WTC11 (cell line): ENCODE data around the gene CAMTA1. TPM values are rescaled to one million over a fixed set of nuclear protein-coding genes. Genes with fewer than 3 reads are reported as not detected.

Experiments
- ATAC-seq: fragments of 200-7000 bp; cut with Tn5 transposase; 2 replicates; pipeline ENCODE4 v1.10.0; 2021; ENCODE audit warnings: mild to moderate bottlenecking, moderate library complexity
- CTCF ChIA-PET: fragments of 300-600 bp; sonication (Branson Sonifier 250); formaldehyde crosslinking; loops from one replicate; lab custom pipeline; 2021; ENCODE audit warnings: antibody characterized with exemption; lab: Charles Lee
- POLR2A ChIA-PET: fragments of 350-600 bp; sonication (Branson Sonifier 250); formaldehyde crosslinking; loops from one replicate; lab custom pipeline; 2021; ENCODE audit warnings: antibody characterized with exemption; lab: Charles Lee
- DNase-seq: peaks from one replicate; pipeline ENCODE4 v3.0.0; 2021; ENCODE audit warnings: low spot score
- H3K27ac Mint-ChIP-seq: 2 replicates; pipeline ENCODE4 v1.8.0; 2021; ENCODE audit warnings: mixed read lengths
- H3K27me3 Mint-ChIP-seq: 2 replicates; pipeline ENCODE4 v1.8.0; 2021; ENCODE audit warnings: low read depth, mild to moderate bottlenecking, moderate library complexity, mixed read lengths
- H3K36me3 Mint-ChIP-seq: 2 replicates; pipeline ENCODE4 v1.8.0; 2021; ENCODE audit warnings: mixed read lengths
- H3K4me1 Mint-ChIP-seq: 2 replicates; pipeline ENCODE4 v1.8.0; 2022; ENCODE audit warnings: mixed read lengths
- H3K4me3 Mint-ChIP-seq: 2 replicates; pipeline ENCODE4 v1.8.0; 2021; ENCODE audit warnings: mild to moderate bottlenecking, moderate library complexity, mixed read lengths
- H3K9me3 Mint-ChIP-seq: 2 replicates; pipeline ENCODE4 v1.8.0; 2021; ENCODE audit warnings: mixed read lengths
- ATF1 ChIP-seq: sonication (generic); formaldehyde crosslinking; IDR thresholded peaks from 2 replicates; pipeline ENCODE4 v1.8.1; 2023; ENCODE audit warnings: mild to moderate bottlenecking, moderate library complexity, missing genetic modification reagents
- CBFB ChIP-seq: sonication (generic); formaldehyde crosslinking; IDR thresholded peaks from 2 replicates; pipeline ENCODE4 v1.8.1; 2022; ENCODE audit warnings: mild to moderate bottlenecking, low read depth, missing genetic modification reagents
- CREM ChIP-seq: sonication (generic); formaldehyde crosslinking; IDR thresholded peaks from 2 replicates; pipeline ENCODE4 v1.8.1; 2022; ENCODE audit warnings: mild to moderate bottlenecking, missing genetic modification reagents, moderate library complexity
- GABPB1 ChIP-seq: sonication (generic); formaldehyde crosslinking; IDR thresholded peaks from 2 replicates; pipeline ENCODE4 v1.8.1; 2023; ENCODE audit warnings: mild to moderate bottlenecking, missing genetic modification reagents
- GTF2I ChIP-seq: fragments of 250-450 bp; sonication (Bioruptor Pico); conservative IDR thresholded peaks from 2 replicates; pipeline ENCODE4 v1.4.0; 2021; ENCODE audit warnings: mild to moderate bottlenecking
- JUN ChIP-seq: sonication (generic); formaldehyde crosslinking; IDR thresholded peaks from 2 replicates; pipeline ENCODE4 v1.8.0; 2023; ENCODE audit warnings: mild to moderate bottlenecking, missing genetic modification reagents
- PRRX2 ChIP-seq: fragments of 250-450 bp; sonication (Bioruptor Pico); IDR thresholded peaks from 2 replicates; pipeline ENCODE4 v1.8.0; 2021; ENCODE audit warnings: mild to moderate bottlenecking
- RELA ChIP-seq: sonication (generic); formaldehyde crosslinking; IDR thresholded peaks from 2 replicates; pipeline ENCODE4 v1.8.1; 2022; ENCODE audit warnings: missing genetic modification reagents, mild to moderate bottlenecking, borderline replicate concordance
- RORB ChIP-seq: fragments of 250-450 bp; sonication (Bioruptor Pico); IDR thresholded peaks from 2 replicates; pipeline ENCODE4 v1.9.0; 2021; ENCODE audit warnings: mild to moderate bottlenecking
- SOX15 ChIP-seq: fragments of 250-450 bp; sonication (Bioruptor Pico); IDR thresholded peaks from 2 replicates; pipeline ENCODE4 v1.9.0; 2021; ENCODE audit warnings: mild to moderate bottlenecking
- TP53 ChIP-seq: sonication (generic); formaldehyde crosslinking; IDR thresholded peaks from 2 replicates; pipeline ENCODE4 v1.8.1; 2023; ENCODE audit warnings: mild to moderate bottlenecking, missing genetic modification reagents
- ZNF219 ChIP-seq: sonication (generic); formaldehyde crosslinking; IDR thresholded peaks from 2 replicates; pipeline ENCODE4 v1.8.0; 2023; ENCODE audit warnings: missing genetic modification reagents, mild to moderate bottlenecking, borderline replicate concordance
- ZNF317 ChIP-seq: sonication (generic); formaldehyde crosslinking; IDR thresholded peaks from 2 replicates; pipeline ENCODE4 v1.8.1; 2023; ENCODE audit warnings: low read depth, mild to moderate bottlenecking, moderate library complexity, missing genetic modification reagents, borderline replicate concordance
- ZNF423 ChIP-seq: fragments of 250-450 bp; sonication (Bioruptor Pico); IDR thresholded peaks from 2 replicates; pipeline ENCODE4 v2.1.2; 2022; ENCODE audit warnings: mild to moderate bottlenecking, moderate library complexity
- ZNF671 ChIP-seq: fragments of 250-450 bp; sonication (Bioruptor Pico); IDR thresholded peaks from 2 replicates; pipeline ENCODE4 v1.8.0; 2021; ENCODE audit warnings: mild to moderate bottlenecking
- total RNA-seq: library from RNA; stranded (reverse); gene quantifications from 3 replicates; pipeline ENCODE4 v1.2.3, GENCODE V29; 2021
- TF ChIP-seq, protein P1 (sequence below): sonication (generic); formaldehyde crosslinking; IDR thresholded peaks from 2 replicates; pipeline ENCODE4 v1.8.0; 2023; ENCODE audit warnings: missing genetic modification reagents, mild to moderate bottlenecking, borderline replicate concordance
- TF ChIP-seq, protein P2 (sequence below): fragments of 250-450 bp; sonication (Bioruptor Pico); IDR thresholded peaks from 2 replicates; pipeline ENCODE4 v1.9.0; 2021; ENCODE audit warnings: mild to moderate bottlenecking, borderline replicate concordance
- TF ChIP-seq, protein P3 (sequence below): sonication (generic); formaldehyde crosslinking; IDR thresholded peaks from 2 replicates; pipeline ENCODE4 v1.8.0; 2022; ENCODE audit warnings: mild to moderate bottlenecking, missing genetic modification reagents
- TF ChIP-seq, protein P4 (sequence below): sonication (generic); formaldehyde crosslinking; IDR thresholded peaks from 2 replicates; pipeline ENCODE4 v1.8.1; 2023; ENCODE audit warnings: mild to moderate bottlenecking, missing genetic modification reagents, moderate library complexity
- TF ChIP-seq, protein P5 (sequence below): sonication (generic); formaldehyde crosslinking; IDR thresholded peaks from 2 replicates; pipeline ENCODE4 v1.8.0; 2022; ENCODE audit warnings: mild to moderate bottlenecking, missing genetic modification reagents
- TF ChIP-seq, protein P6 (sequence below): sonication (generic); formaldehyde crosslinking; conservative IDR thresholded peaks from 2 replicates; pipeline ENCODE4 v1.8.1; 2022; ENCODE audit warnings: mild to moderate bottlenecking, missing genetic modification reagents
- TF ChIP-seq, protein P7 (sequence below): fragments of 250-450 bp; sonication (Bioruptor Pico); IDR thresholded peaks from 2 replicates; pipeline ENCODE4 v1.9.0; 2021; ENCODE audit warnings: mild to moderate bottlenecking

The CAMTA1 gene
- total RNA-seq, 1 experiment from 2014 or later = 86.4 TPM

DNA sequence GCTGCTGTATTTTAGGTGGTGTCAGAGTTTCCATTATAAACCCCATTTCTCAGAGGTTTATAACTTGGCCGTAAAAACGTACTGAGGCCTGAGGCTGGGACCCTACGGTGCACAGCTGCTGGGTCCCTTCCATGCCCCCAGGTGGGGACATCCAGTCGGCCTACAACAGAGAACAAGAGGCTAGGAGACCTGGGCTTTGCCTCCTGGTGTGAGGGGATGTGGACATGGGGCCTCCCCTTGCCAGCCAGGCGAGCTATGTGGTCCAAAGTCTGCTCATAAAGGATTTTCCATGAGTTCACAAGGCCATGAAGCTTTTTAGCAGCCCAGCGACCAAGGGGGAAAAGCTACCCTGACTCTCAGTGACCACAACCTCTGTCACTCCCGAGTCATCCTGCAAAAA lies 724.3 kb downstream of the CAMTA1 start:
- ATAC-seq = no peak
- no peak overlapping the region for H3K4me3 Mint-ChIP-seq
- CTCF ChIA-PET = interaction anchor here (1.1 to 1.3 kb wide), 2 partner anchors 35 to 56 kb away, joined by 3 read pairs; no protein-coding TSS in a partner anchor
- no peak overlapping the region for H3K27ac Mint-ChIP-seq
- TF ChIP-seq, protein P1, sequence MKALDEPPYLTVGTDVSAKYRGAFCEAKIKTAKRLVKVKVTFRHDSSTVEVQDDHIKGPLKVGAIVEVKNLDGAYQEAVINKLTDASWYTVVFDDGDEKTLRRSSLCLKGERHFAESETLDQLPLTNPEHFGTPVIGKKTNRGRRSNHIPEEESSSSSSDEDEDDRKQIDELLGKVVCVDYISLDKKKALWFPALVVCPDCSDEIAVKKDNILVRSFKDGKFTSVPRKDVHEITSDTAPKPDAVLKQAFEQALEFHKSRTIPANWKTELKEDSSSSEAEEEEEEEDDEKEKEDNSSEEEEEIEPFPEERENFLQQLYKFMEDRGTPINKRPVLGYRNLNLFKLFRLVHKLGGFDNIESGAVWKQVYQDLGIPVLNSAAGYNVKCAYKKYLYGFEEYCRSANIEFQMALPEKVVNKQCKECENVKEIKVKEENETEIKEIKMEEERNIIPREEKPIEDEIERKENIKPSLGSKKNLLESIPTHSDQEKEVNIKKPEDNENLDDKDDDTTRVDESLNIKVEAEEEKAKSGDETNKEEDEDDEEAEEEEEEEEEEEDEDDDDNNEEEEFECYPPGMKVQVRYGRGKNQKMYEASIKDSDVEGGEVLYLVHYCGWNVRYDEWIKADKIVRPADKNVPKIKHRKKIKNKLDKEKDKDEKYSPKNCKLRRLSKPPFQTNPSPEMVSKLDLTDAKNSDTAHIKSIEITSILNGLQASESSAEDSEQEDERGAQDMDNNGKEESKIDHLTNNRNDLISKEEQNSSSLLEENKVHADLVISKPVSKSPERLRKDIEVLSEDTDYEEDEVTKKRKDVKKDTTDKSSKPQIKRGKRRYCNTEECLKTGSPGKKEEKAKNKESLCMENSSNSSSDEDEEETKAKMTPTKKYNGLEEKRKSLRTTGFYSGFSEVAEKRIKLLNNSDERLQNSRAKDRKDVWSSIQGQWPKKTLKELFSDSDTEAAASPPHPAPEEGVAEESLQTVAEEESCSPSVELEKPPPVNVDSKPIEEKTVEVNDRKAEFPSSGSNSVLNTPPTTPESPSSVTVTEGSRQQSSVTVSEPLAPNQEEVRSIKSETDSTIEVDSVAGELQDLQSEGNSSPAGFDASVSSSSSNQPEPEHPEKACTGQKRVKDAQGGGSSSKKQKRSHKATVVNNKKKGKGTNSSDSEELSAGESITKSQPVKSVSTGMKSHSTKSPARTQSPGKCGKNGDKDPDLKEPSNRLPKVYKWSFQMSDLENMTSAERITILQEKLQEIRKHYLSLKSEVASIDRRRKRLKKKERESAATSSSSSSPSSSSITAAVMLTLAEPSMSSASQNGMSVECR (CRISPR knock-in tag) = no peak
- TF ChIP-seq ATF1 (CRISPR knock-in tag) (no peak), CBFB (CRISPR knock-in tag) (no peak), ZNF423 (no peak), JUN (CRISPR knock-in tag) (no peak), GTF2I (CRISPR knock-in tag) (no peak), GABPB1 (no peak), ZNF671 (CRISPR knock-in tag) (no peak), PRRX2 (CRISPR knock-in tag) (no peak), RELA (CRISPR knock-in tag) (no peak), ZNF317 (CRISPR knock-in tag) (no peak), CREM (CRISPR knock-in tag) (no peak)
- TF ChIP-seq, protein P2, sequence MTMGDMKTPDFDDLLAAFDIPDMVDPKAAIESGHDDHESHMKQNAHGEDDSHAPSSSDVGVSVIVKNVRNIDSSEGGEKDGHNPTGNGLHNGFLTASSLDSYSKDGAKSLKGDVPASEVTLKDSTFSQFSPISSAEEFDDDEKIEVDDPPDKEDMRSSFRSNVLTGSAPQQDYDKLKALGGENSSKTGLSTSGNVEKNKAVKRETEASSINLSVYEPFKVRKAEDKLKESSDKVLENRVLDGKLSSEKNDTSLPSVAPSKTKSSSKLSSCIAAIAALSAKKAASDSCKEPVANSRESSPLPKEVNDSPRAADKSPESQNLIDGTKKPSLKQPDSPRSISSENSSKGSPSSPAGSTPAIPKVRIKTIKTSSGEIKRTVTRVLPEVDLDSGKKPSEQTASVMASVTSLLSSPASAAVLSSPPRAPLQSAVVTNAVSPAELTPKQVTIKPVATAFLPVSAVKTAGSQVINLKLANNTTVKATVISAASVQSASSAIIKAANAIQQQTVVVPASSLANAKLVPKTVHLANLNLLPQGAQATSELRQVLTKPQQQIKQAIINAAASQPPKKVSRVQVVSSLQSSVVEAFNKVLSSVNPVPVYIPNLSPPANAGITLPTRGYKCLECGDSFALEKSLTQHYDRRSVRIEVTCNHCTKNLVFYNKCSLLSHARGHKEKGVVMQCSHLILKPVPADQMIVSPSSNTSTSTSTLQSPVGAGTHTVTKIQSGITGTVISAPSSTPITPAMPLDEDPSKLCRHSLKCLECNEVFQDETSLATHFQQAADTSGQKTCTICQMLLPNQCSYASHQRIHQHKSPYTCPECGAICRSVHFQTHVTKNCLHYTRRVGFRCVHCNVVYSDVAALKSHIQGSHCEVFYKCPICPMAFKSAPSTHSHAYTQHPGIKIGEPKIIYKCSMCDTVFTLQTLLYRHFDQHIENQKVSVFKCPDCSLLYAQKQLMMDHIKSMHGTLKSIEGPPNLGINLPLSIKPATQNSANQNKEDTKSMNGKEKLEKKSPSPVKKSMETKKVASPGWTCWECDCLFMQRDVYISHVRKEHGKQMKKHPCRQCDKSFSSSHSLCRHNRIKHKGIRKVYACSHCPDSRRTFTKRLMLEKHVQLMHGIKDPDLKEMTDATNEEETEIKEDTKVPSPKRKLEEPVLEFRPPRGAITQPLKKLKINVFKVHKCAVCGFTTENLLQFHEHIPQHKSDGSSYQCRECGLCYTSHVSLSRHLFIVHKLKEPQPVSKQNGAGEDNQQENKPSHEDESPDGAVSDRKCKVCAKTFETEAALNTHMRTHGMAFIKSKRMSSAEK = no peak
- TF ChIP-seq, protein P3, sequence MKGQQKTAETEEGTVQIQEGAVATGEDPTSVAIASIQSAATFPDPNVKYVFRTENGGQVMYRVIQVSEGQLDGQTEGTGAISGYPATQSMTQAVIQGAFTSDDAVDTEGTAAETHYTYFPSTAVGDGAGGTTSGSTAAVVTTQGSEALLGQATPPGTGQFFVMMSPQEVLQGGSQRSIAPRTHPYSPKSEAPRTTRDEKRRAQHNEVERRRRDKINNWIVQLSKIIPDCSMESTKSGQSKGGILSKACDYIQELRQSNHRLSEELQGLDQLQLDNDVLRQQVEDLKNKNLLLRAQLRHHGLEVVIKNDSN (CRISPR knock-in tag) = no peak
- TF ChIP-seq, protein P4, sequence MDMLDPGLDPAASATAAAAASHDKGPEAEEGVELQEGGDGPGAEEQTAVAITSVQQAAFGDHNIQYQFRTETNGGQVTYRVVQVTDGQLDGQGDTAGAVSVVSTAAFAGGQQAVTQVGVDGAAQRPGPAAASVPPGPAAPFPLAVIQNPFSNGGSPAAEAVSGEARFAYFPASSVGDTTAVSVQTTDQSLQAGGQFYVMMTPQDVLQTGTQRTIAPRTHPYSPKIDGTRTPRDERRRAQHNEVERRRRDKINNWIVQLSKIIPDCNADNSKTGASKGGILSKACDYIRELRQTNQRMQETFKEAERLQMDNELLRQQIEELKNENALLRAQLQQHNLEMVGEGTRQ (CRISPR knock-in tag) = no peak
- H3K9me3 Mint-ChIP-seq = no peaks in the 10 kb centered on the region
- H3K36me3 Mint-ChIP-seq = no peaks in the 10 kb centered on the region
- H3K4me1 Mint-ChIP-seq = peaks cover 2% of the 10 kb centered on the region; the same call in 1 of the 2 replicates
- POLR2A ChIA-PET = no interaction called here
- no peak for DNase-seq
- H3K27me3 Mint-ChIP-seq = no peaks in the 10 kb centered on the region

DNA sequence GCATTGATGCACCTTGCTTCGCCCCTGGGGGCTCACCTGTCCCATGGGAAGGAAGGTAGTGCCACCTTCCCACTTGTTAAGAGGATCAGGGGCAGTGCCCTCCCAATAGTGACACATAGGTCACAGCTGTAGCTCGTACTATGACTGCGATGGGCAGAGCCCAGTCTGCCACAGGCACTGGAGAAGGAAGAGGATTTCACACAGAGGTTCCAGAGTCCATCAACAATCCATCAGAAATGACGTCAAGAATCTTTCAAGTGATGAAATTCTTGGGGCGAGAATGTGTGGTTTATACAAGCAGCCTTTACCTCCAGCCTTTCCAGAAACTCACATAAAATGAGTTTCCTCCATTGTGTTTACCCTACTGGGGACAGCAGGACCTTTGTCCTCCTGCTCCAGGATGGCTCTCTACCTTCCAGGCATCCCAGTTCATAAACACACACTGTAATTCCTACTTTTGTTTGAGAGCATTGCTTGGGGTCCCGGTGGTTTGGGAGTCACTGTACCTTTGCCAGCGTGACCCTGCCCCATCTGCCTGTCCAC lies 725.2 kb downstream of the CAMTA1 start:
- no peaks in the 10 kb centered on the region for H3K27me3 Mint-ChIP-seq
- H3K9me3 Mint-ChIP-seq = no peaks in the 10 kb centered on the region
- no peaks in the 10 kb centered on the region for H3K36me3 Mint-ChIP-seq
- DNase-seq (no peak), ATAC-seq (no peak)
- ChIA-PET CTCF (interaction anchor here (1.1 to 1.3 kb wide), 2 partner anchors 36 to 57 kb away, joined by 3 read pairs; no protein-coding TSS in a partner anchor), POLR2A (no interaction called here)
- no peak overlapping the region for H3K27ac Mint-ChIP-seq
- peaks cover 2% of the 10 kb centered on the region; the same call in 1 of the 2 replicates for H3K4me1 Mint-ChIP-seq
- H3K4me3 Mint-ChIP-seq = no peak overlapping the region
- no peak for TF ChIP-seq RORB (CRISPR knock-in tag)
- TF ChIP-seq TP53 (CRISPR knock-in tag) = no peak
- TF ChIP-seq, protein P5, sequence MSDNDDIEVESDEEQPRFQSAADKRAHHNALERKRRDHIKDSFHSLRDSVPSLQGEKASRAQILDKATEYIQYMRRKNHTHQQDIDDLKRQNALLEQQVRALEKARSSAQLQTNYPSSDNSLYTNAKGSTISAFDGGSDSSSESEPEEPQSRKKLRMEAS = no peak
- TF ChIP-seq, protein P6, sequence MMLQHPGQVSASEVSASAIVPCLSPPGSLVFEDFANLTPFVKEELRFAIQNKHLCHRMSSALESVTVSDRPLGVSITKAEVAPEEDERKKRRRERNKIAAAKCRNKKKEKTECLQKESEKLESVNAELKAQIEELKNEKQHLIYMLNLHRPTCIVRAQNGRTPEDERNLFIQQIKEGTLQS (CRISPR knock-in tag) = no peak
- TF ChIP-seq ZNF671 (CRISPR knock-in tag) = no peak
- TF ChIP-seq, protein P7, sequence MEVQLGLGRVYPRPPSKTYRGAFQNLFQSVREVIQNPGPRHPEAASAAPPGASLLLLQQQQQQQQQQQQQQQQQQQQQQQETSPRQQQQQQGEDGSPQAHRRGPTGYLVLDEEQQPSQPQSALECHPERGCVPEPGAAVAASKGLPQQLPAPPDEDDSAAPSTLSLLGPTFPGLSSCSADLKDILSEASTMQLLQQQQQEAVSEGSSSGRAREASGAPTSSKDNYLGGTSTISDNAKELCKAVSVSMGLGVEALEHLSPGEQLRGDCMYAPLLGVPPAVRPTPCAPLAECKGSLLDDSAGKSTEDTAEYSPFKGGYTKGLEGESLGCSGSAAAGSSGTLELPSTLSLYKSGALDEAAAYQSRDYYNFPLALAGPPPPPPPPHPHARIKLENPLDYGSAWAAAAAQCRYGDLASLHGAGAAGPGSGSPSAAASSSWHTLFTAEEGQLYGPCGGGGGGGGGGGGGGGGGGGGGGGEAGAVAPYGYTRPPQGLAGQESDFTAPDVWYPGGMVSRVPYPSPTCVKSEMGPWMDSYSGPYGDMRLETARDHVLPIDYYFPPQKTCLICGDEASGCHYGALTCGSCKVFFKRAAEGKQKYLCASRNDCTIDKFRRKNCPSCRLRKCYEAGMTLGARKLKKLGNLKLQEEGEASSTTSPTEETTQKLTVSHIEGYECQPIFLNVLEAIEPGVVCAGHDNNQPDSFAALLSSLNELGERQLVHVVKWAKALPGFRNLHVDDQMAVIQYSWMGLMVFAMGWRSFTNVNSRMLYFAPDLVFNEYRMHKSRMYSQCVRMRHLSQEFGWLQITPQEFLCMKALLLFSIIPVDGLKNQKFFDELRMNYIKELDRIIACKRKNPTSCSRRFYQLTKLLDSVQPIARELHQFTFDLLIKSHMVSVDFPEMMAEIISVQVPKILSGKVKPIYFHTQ (CRISPR knock-in tag) = no peak
- TF ChIP-seq ZNF219 = no peak
- no peak for TF ChIP-seq SOX15
